H1 (cell line): Measurements from ENCODE around the gene B3GALT6. TPM values are rescaled to one million over a fixed set of nuclear protein-coding genes. Genes with fewer than 3 reads are reported as not detected.

Experiments used
- CTCF ChIA-PET: fragments of 300-600 bp; sonication (Branson Sonifier 250); formaldehyde crosslinking; loops from one replicate; lab custom pipeline; 2021; ENCODE audit not compliant: partially characterized antibody; lab: Charles Lee
- POLR2A ChIA-PET: fragments of 300-600 bp; sonication (Branson Sonifier 250); formaldehyde crosslinking; loops from one replicate; lab custom pipeline; 2021; ENCODE audit warnings: inconsistent platforms; ENCODE audit not compliant: partially characterized antibody; lab: Charles Lee
- DNase-seq, 2 experiments: peaks; one replicate each; pipeline versions ENCODE4 v3.0.0 to v3.0.0-alpha.2; 2010 to 2022; ENCODE audit warnings: low spot score in 2 of 2, low read depth in 1 of 2, mixed read lengths in 1 of 2
- FAIRE-seq: peaks from 2 replicates; lab custom pipeline; 2011; peaks lifted over from hg19 to GRCh38; lab: Jason Lieb, UNC
- H2AFZ ChIP-seq: 2 replicates; pipeline ENCODE4 v1.8.1; 2012; ENCODE audit warnings: low read length, inconsistent platforms
- H2AK5ac ChIP-seq: 2 replicates; pipeline ENCODE4 v1.6.1; 2013; ENCODE audit warnings: low read depth, low read length
- H2BK120ac ChIP-seq: replicated peaks from 2 replicates; pipeline ENCODE3; 2013; ENCODE audit warnings: low read depth, low read length, inconsistent platforms
- H2BK12ac ChIP-seq: 2 replicates; pipeline ENCODE4 v1.6.1; 2013; ENCODE audit warnings: low read depth, low read length
- H2BK15ac ChIP-seq: 2 replicates; pipeline ENCODE4 v1.6.1; 2013; ENCODE audit warnings: low read length
- H2BK20ac ChIP-seq: 2 replicates; pipeline ENCODE4 v1.6.1; 2013; ENCODE audit warnings: low read length
- H2BK5ac ChIP-seq: 2 replicates; pipeline ENCODE4 v1.6.1; 2013; ENCODE audit warnings: low read depth, low read length
- H3K14ac ChIP-seq: 2 replicates; pipeline ENCODE4 v1.6.1; 2013; ENCODE audit warnings: inconsistent platforms; ENCODE audit not compliant: insufficient read length
- H3K18ac ChIP-seq: 2 replicates; pipeline ENCODE4 v1.6.1; 2013; ENCODE audit warnings: low read length; ENCODE audit errors: extremely low read depth
- H3K23ac ChIP-seq: 2 replicates; pipeline ENCODE4 v1.6.1; 2013; ENCODE audit warnings: inconsistent platforms; ENCODE audit not compliant: insufficient read length
- H3K23me2 ChIP-seq: 2 replicates; pipeline ENCODE4 v1.6.1; 2013; ENCODE audit warnings: low read depth, low read length
- H3K27ac ChIP-seq: 2 replicates; pipeline ENCODE4 v1.6.1; 2011; ENCODE audit warnings: low read depth, low read length, inconsistent platforms
- H3K27me3 ChIP-seq, 4 experiments: replicated peaks in 1 of 4; 1 replicate in 1 of 4; 2 replicates in 3 of 4; pipeline versions ENCODE4 v1.6.1 to v1.8.1; 2011 to 2013; ENCODE audit warnings: low read length in 3 of 4, mild to moderate bottlenecking in 3 of 4, inconsistent platforms in 2 of 4, mixed read lengths in 2 of 4, moderate library complexity in 1 of 4; ENCODE audit not compliant: control insufficient read depth in 3 of 4, insufficient read depth in 3 of 4; ENCODE audit errors: extremely low read depth in 1 of 4
- H3K36me3 ChIP-seq, 4 experiments: 2 replicates each; pipeline versions ENCODE4 v1.6.1 to v1.8.1; 2011 to 2013; ENCODE audit warnings: mild to moderate bottlenecking in 4 of 4, low read length in 3 of 4, moderate library complexity in 2 of 4, control low read depth in 1 of 4, inconsistent platforms in 1 of 4; ENCODE audit not compliant: insufficient read depth in 4 of 4, control insufficient read depth in 2 of 4
- H3K4ac ChIP-seq: replicated peaks from 2 replicates; pipeline ENCODE3; 2013; ENCODE audit warnings: low read length, low read depth, mixed read lengths, inconsistent platforms; ENCODE audit not compliant: insufficient read length
- H3K4me1 ChIP-seq, 4 experiments: replicated peaks in 1 of 4; 1 replicate in 1 of 4; 2 replicates in 3 of 4; pipeline versions ENCODE4 v1.6.1 to v1.8.1; 2011 to 2013; ENCODE audit warnings: low read length in 3 of 4, inconsistent platforms in 2 of 4, mixed read lengths in 1 of 4; ENCODE audit not compliant: insufficient read depth in 4 of 4, control insufficient read depth in 3 of 4
- H3K4me2 ChIP-seq, 2 experiments: 2 replicates each; pipeline versions ENCODE4 v1.6.1 to v1.8.1; 2011 to 2013; ENCODE audit warnings: low read depth in 2 of 2, low read length in 2 of 2, control low read depth in 1 of 2, inconsistent platforms in 1 of 2, mild to moderate bottlenecking in 1 of 2; ENCODE audit not compliant: insufficient read depth in 1 of 2
- H3K4me3 ChIP-seq, 4 experiments: fragments of 200-600, 300-600 bp in 1 of 4; sonication (generic), shearing (Covaris generic), sonication (Bioruptor Twin) in 1 of 4; 2 replicates each; pipeline versions ENCODE4 v1.5.1 to v1.8.1; 2011 to 2016; ENCODE audit warnings: low read length in 4 of 4, low read depth in 3 of 4, control low read depth in 2 of 4, inconsistent platforms in 2 of 4, mild to moderate bottlenecking in 2 of 4, mixed read lengths in 1 of 4, moderate library complexity in 1 of 4; ENCODE audit not compliant: insufficient read depth in 2 of 4; ENCODE audit errors: extremely low read depth in 1 of 4
- H3K56ac ChIP-seq: replicated peaks from 2 replicates; pipeline ENCODE3; 2013; ENCODE audit warnings: low read depth, mild to moderate bottlenecking, mixed read lengths, low read length, inconsistent platforms; ENCODE audit not compliant: insufficient read length
- H3K79me1 ChIP-seq: 2 replicates; pipeline ENCODE4 v1.6.1; 2013; ENCODE audit warnings: low read depth, low read length, control low read depth
- H3K79me2 ChIP-seq, 2 experiments: 2 replicates each; pipeline versions ENCODE4 v1.6.1 to v1.8.1; 2012 to 2013; ENCODE audit warnings: low read length in 2 of 2, mild to moderate bottlenecking in 2 of 2, inconsistent platforms in 1 of 2; ENCODE audit not compliant: insufficient read depth in 2 of 2, control insufficient read depth in 1 of 2
- H3K9ac ChIP-seq, 4 experiments: replicated peaks in 1 of 4; 1 replicate in 1 of 4; 2 replicates in 3 of 4; pipeline versions ENCODE4 v1.6.1 to v1.8.1; 2011 to 2013; ENCODE audit warnings: low read depth in 3 of 4, low read length in 3 of 4, control low read depth in 2 of 4, mild to moderate bottlenecking in 2 of 4, moderate library complexity in 2 of 4, inconsistent platforms in 1 of 4; ENCODE audit errors: extremely low read depth in 1 of 4
- H3K9me3 ChIP-seq, 2 experiments: 2 replicates each; pipeline versions ENCODE4 v1.6.1 to v1.8.1; 2012 to 2013; ENCODE audit warnings: mild to moderate bottlenecking in 2 of 2, moderate library complexity in 2 of 2, control low read depth in 1 of 2, inconsistent platforms in 1 of 2, low read depth in 1 of 2, low read length in 1 of 2, mixed read lengths in 1 of 2; ENCODE audit not compliant: insufficient read depth in 2 of 2
- H4K20me1 ChIP-seq, 2 experiments: replicated peaks in 1 of 2; 2 replicates each; pipeline versions ENCODE3 to v1.8.1; 2011 to 2013; ENCODE audit warnings: inconsistent platforms in 2 of 2, low read length in 2 of 2, mild to moderate bottlenecking in 1 of 2; ENCODE audit not compliant: insufficient read depth in 2 of 2, control insufficient read depth in 1 of 2
- H4K5ac ChIP-seq: 2 replicates; pipeline ENCODE4 v1.6.1; 2013; ENCODE audit warnings: low read length, low read depth, mixed read lengths, inconsistent platforms; ENCODE audit not compliant: insufficient read length
- H4K8ac ChIP-seq: 2 replicates; pipeline ENCODE4 v1.8.0; 2013; ENCODE audit warnings: mild to moderate bottlenecking, moderate library complexity, low read length, inconsistent platforms; ENCODE audit not compliant: insufficient read depth; ENCODE audit errors: extremely low read depth
- H4K91ac ChIP-seq: replicated peaks from 2 replicates; pipeline ENCODE3; 2013; ENCODE audit warnings: low read length, mixed read lengths, inconsistent platforms; ENCODE audit not compliant: insufficient read length
- EZH2 ChIP-seq: fragments of 200-600 bp; sonication (generic); IDR thresholded peaks from 2 replicates; pipeline ENCODE4 v1.7.1; 2012; ENCODE audit warnings: low read depth, mild to moderate bottlenecking, moderate library complexity, low read length, inconsistent platforms; ENCODE audit not compliant: severe bottlenecking
- JUND ChIP-seq: IDR thresholded peaks from 2 replicates; pipeline ENCODE4 v1.6.1; 2011; ENCODE audit warnings: mild to moderate bottlenecking, improper control_type of control experiment, low read length
- KDM1A ChIP-seq: fragments of 200-600, 300-600 bp; sonication (generic); IDR thresholded peaks from 2 replicates; pipeline ENCODE4 v1.7.1; 2016; ENCODE audit warnings: mild to moderate bottlenecking, low read length, borderline replicate concordance
- KDM4A ChIP-seq: IDR thresholded peaks from one replicate; pipeline ENCODE4 v1.7.1; 2012; ENCODE audit warnings: low read depth, mild to moderate bottlenecking, moderate library complexity, low read length, inconsistent platforms; ENCODE audit not compliant: severe bottlenecking
- NRF1 ChIP-seq: IDR thresholded peaks from 2 replicates; pipeline ENCODE4 v1.6.1; 2011; ENCODE audit warnings: mild to moderate bottlenecking, low read depth, low read length, improper control_type of control experiment
- POU5F1 ChIP-seq: IDR thresholded peaks from 2 replicates; pipeline ENCODE4 v1.6.1; 2011; ENCODE audit warnings: low read depth, mild to moderate bottlenecking, low read length, moderate library complexity
- RBBP5 ChIP-seq: IDR thresholded peaks from 2 replicates; pipeline ENCODE4 v1.7.1; 2012; ENCODE audit warnings: low read depth, mild to moderate bottlenecking, inconsistent platforms, low read length, moderate library complexity, borderline replicate concordance
- TEAD4 ChIP-seq: IDR thresholded peaks from 2 replicates; pipeline ENCODE4 v1.6.1; 2012; ENCODE audit warnings: low read depth, low read length, inconsistent platforms, mixed read lengths
- WGBS, 2 experiments: shearing (Covaris generic) in 1 of 2; methylation state at CpG; one replicate each; pipeline versions ENCODE4 v1.1.6 to v1.1.7; 2013 to 2015; ENCODE audit warnings: low lambda C conversion rate in 2 of 2, mixed read lengths in 2 of 2, inconsistent platforms in 1 of 2, low coverage in 1 of 2, missing lambda C conversion rate in 1 of 2; ENCODE audit not compliant: insufficient replicate concordance in 2 of 2, insufficient coverage in 1 of 2, insufficient read length in 1 of 2; ENCODE audit errors: extremely low coverage in 1 of 2, missing lambda C conversion rate in 1 of 2; 5-methylcytosine and 5-hydroxymethylcytosine counted together
- polyA plus RNA-seq, 7 experiments: library from polyadenylated mRNA; depleted of rRNA in 3 of 7; stranded (reverse) in 5 of 7; unstranded in 2 of 7; fragments of >200 nt in 5 of 7; fragments of 200-250 nt in 2 of 7; gene quantifications; 1 replicate in 5 of 7; 2 replicates in 1 of 7; 4 replicates in 1 of 7; pipeline versions ENCODE4 v1.2.1 to v1.2.3, GENCODE V29; 2011 to 2013; ENCODE audit warnings: missing spikeins in 2 of 7, mixed read lengths in 2 of 7
- total RNA-seq: library from RNA; stranded (reverse); fragmentation: NEBNext Ultra II Directional; extraction: Animal tissue kit (Norgen Biotek cat#: 25700); gene quantifications from 2 replicates; pipeline ENCODE4 v1.2.1, GENCODE V29; 2021

The B3GALT6 gene
- total and polyA plus RNA-seq, 2 of the 8 experiments (the other 6 are each of a cell fraction or from before 2014, with no cell fraction given) = 18.4 to 20.4 TPM

DNA sequence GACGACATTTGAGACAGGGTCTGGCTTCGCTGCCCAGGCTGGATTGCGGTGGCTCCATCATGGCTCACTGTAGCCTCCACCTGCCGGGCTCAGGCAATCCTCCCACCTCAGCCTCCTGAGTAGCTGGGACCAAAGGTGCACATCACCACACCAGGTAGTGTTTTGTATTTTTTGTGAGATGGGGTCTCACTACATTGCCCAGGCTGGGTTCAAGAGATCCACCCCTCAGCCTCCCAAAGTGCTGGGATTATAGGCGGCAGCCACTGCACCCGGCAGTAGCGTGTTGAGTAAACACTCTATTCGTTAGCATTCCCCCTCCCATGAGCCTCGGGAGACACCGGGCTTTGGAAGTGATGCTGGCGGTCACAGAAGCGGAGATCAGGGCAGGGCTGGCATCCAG, 21.3 kb downstream of the B3GALT6 start:
- Histone ChIP-seq H3K23me2 (no peaks in the 10 kb centered on the region), H4K5ac (no peak overlapping the region), H4K8ac (no peak overlapping the region), H4K91ac (no peak overlapping the region), H2BK20ac (no peak overlapping the region), H3K79me2 (no peaks in the 10 kb centered on the region), H2BK12ac (no peak overlapping the region), H3K23ac (no peak overlapping the region), H2AK5ac (no peak overlapping the region), H2AFZ (no peak overlapping the region), H3K36me3 (peaks cover 0 to 27% (median 13%) of the 10 kb centered on the region in 4 experiments; a peak in 6 of 8 replicates), H3K56ac (no peak overlapping the region), H3K4me1 (peaks cover 0 to 10% (median 4%) of the 10 kb centered on the region in 4 experiments; a peak in 6 of 7 replicates), H3K9ac (no peak overlapping the region), H3K9me3 (no peaks in the 10 kb centered on the region), H3K4me3 (no peak overlapping the region), H3K4me2 (no peak overlapping the region), H3K27ac (no peak overlapping the region), H3K79me1 (peaks cover under 1% of the 10 kb centered on the region; the same call in 1 of the 2 replicates), H4K20me1 (peaks cover 0 to 11% of the 10 kb centered on the region in 2 experiments), H2BK5ac (no peak overlapping the region), H2BK120ac (no peak overlapping the region), H3K14ac (no peak overlapping the region), H3K18ac (no peak overlapping the region), H2BK15ac (no peak overlapping the region), H3K27me3 (no peaks in the 10 kb centered on the region), H3K4ac (no peak overlapping the region)
- DNase-seq = no peak
- ChIA-PET POLR2A (no interaction called here), CTCF (interaction anchor here (0.8 to 1.9 kb wide), 4 partner anchors 10 to 38 kb away, joined by 3 to 10 read pairs (median 3); no protein-coding TSS in a partner anchor)
- WGBS, 2 experiments = 91% methylated on average over 12 of the region's 12 CpGs; no CpG with 5 or more reads in 1 of the 2 experiments
- TF ChIP-seq POU5F1 (no peak), TEAD4 (no peak), JUND (no peak), KDM4A (no peak), KDM1A (peak; percentile 52; the same call in 1 of the 2 replicates), NRF1 (no peak), RBBP5 (no peak), EZH2 (no peak)
- no peak for FAIRE-seq
